ENCODE measurements around the gene PROCA1. TPM values are rescaled to one million over a fixed set of nuclear protein-coding genes. Genes with fewer than 3 reads are reported as not detected.

The PROCA1 gene
- total RNA-seq, 6 donors from 2014 or later: 1.2 to 11.5 (median 3.4) TPM

- Histone ChIP-seq H3K4me1 (peaks cover 37 to 67% (median 53%) of the 10 kb centered on the region in 4 donors), H3K27me3 (no peaks in the 10 kb centered on the region), H3K9me3 (no peaks in the 10 kb centered on the region), H3K27ac (peak overlapping the region; percentile 92 to 96 (median 95)), H3K36me3 (peaks cover 10 to 31% (median 29%) of the 10 kb centered on the region in 4 donors), H3K4me3 (peak overlapping the region; percentile 62 to 80 (median 73))
- TF ChIP-seq, protein P1, sequence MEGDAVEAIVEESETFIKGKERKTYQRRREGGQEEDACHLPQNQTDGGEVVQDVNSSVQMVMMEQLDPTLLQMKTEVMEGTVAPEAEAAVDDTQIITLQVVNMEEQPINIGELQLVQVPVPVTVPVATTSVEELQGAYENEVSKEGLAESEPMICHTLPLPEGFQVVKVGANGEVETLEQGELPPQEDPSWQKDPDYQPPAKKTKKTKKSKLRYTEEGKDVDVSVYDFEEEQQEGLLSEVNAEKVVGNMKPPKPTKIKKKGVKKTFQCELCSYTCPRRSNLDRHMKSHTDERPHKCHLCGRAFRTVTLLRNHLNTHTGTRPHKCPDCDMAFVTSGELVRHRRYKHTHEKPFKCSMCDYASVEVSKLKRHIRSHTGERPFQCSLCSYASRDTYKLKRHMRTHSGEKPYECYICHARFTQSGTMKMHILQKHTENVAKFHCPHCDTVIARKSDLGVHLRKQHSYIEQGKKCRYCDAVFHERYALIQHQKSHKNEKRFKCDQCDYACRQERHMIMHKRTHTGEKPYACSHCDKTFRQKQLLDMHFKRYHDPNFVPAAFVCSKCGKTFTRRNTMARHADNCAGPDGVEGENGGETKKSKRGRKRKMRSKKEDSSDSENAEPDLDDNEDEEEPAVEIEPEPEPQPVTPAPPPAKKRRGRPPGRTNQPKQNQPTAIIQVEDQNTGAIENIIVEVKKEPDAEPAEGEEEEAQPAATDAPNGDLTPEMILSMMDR (IDR thresholded peaks at IDR 0.05): peak; percentile 99 to 100 (median 99)
- TF ChIP-seq POLR2AphosphoS5 (IDR thresholded peaks at IDR 0.05) (peak; percentile 32 to 43), POLR2A (IDR thresholded peaks at IDR 0.05) (peak in 1 of 4 donors; percentile 19), EP300 (IDR thresholded peaks at IDR 0.05) (no peak)
- ATAC-seq (ENCODE audit: low FRiP score in 2 of 2): peak; percentile 89 to 93
- 1% methylated on average over 32 to 56 of the region's 57 CpGs for WGBS, 2 donors
- peak; percentile 95 to 97 for DNase-seq
Measured at GRCh38 chr17:28726627-28727491, 15.2 kb upstream of the PROCA1 start.

GRCh38 chr17:28726226-28726626, 14.5 kb upstream of the PROCA1 start, which contains the start of gene TLCD1:
Gene TLCD1, minus strand, starts transcription at chr17:28726233. Its CDS starts 136 bp downstream, at chr17:28726097.
- H3K27me3 ChIP-seq: no peaks in the 10 kb centered on the region
- H3K4me1 ChIP-seq: peaks cover 43 to 74% (median 60%) of the 10 kb centered on the region in 4 donors
- peak within 1 kb of the TSS; percentile 62 to 80 (median 73) for H3K4me3 ChIP-seq
- peaks cover 10 to 37% (median 33%) of the 10 kb centered on the region in 4 donors for H3K36me3 ChIP-seq
- TF ChIP-seq, protein P1 (IDR thresholded peaks at IDR 0.05): no peak
- TF ChIP-seq EP300 (IDR thresholded peaks at IDR 0.05) (no peak), POLR2A (IDR thresholded peaks at IDR 0.05) (no peak), POLR2AphosphoS5 (IDR thresholded peaks at IDR 0.05) (no peak)
- H3K27ac ChIP-seq: peak within 1 kb of the TSS; percentile 92 to 96 (median 95)
- ATAC-seq (ENCODE audit: low FRiP score in 2 of 2) (peak; percentile 53 to 75), DNase-seq (peak; percentile 69 to 94)
- no peaks in the 10 kb centered on the region for H3K9me3 ChIP-seq
- 0% methylated on average over 7 to 11 of the region's 49 CpGs for WGBS, 2 donors

DNA sequence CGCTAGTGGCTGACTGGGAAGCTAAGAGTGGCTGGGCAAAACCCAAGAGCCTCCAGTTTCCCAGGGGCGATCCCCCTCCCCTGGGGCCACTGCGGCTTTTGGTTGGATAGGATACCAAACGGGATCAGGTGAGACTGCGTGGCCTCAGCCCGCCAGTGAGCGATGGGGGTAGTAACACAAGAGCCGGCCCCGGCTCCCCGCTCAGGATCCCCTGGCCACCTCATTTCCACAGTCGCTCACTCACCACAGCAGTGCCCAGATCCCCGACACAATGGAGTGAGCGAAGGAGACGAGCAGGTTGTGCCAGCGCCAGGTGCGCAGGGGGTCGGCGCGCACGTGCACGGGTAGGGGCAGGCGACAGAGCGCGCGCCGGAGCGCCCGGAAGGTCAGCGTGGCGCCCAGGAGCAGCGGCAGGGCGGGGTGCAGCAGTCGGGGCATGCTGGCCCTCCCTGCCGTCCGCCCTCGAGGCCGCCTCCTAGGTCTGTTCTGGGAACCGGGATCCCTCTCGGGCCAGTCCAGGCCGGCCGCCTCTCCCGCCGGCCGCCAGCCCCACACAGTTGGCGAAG, 14.1 kb upstream of the PROCA1 start:
- peak; percentile 28 to 29 for TF ChIP-seq POLR2AphosphoS5 (IDR thresholded peaks at IDR 0.05)
- TF ChIP-seq, protein P1 (IDR thresholded peaks at IDR 0.05): peak in 1 of 6 experiments; percentile 30
- TF ChIP-seq EP300 (IDR thresholded peaks at IDR 0.05): peak in 1 of 4 donors; percentile 4
- TF ChIP-seq POLR2A (IDR thresholded peaks at IDR 0.05): peak in 2 of 4 donors; percentile 60 to 76
- Histone ChIP-seq H3K36me3 (peaks cover 10 to 42% (median 33%) of the 10 kb centered on the region in 4 donors), H3K9me3 (no peaks in the 10 kb centered on the region), H3K4me1 (peaks cover 48 to 79% (median 65%) of the 10 kb centered on the region in 4 donors), H3K4me3 (peak overlapping the region; percentile 62 to 80 (median 73)), H3K27ac (peak overlapping the region; percentile 80 to 96 (median 95)), H3K27me3 (no peaks in the 10 kb centered on the region)
- ATAC-seq (ENCODE audit: low FRiP score in 2 of 2) (no peak), DNase-seq (peak in 1 of 2 donors; percentile 75)
- 8% methylated on average over 2 to 22 of the region's 45 CpGs for WGBS, 2 donors

DNA sequence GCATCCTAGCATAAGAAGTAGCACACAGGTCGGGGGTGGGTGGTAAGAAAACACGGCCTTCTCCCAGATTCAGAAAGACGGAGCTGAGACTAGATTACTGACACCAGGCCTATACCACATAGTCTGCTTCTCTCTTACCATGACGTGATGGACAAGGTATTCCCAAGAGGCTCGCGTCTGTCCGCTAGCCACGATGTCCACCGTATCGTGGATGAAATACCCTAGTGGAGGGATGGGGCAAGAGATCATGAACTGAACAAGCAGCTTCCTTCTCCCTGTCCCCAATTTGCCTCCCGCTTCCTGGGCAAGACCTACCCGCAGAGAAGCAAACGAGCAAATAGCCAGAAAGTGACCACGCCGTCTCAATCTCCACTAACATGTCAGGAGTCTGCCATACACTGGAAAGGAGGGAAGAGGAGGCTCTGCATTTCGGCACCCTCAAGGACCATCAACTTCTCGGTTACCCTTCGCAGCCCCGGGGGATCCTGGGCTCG, 13.5 kb upstream of the PROCA1 start:
- TF ChIP-seq EP300 (IDR thresholded peaks at IDR 0.05) (no peak), POLR2AphosphoS5 (IDR thresholded peaks at IDR 0.05) (peak in 1 of 2 donors; percentile 41)
- Histone ChIP-seq H3K4me3 (peak overlapping the region in 3 of 4 donors; percentile 62 to 75 (median 71)), H3K4me1 (peaks cover 53 to 84% (median 69%) of the 10 kb centered on the region in 4 donors), H3K9me3 (no peaks in the 10 kb centered on the region), H3K27me3 (no peaks in the 10 kb centered on the region), H3K27ac (peak overlapping the region; percentile 80 to 96 (median 95)), H3K36me3 (peaks cover 10 to 44% (median 33%) of the 10 kb centered on the region in 4 donors)
- no peak for ATAC-seq (ENCODE audit: low FRiP score in 2 of 2)
- DNase-seq: no peak
- WGBS, 2 donors: 33 to 48% methylated on average over 16 to 20 of the region's 20 CpGs
